Measurements from ENCODE around the gene CRACR2B.

Gene CRACR2B

DNA sequence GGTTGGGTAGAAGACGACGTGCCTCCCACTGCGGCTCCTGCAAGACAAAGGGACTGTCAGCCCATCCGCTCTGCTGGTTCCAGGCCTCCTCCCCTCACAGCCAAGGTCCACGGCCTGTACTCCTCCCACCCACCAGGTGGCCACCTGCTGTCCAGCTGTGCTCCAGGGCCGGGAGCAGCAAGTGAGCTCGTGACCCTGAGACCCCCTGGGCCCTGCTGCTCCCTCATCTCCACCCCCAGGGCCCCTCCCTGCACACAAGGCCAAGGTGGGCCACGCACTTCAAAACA, 42.4 kb downstream of the CRACR2B start:
- DNase-seq = no peak

DNA sequence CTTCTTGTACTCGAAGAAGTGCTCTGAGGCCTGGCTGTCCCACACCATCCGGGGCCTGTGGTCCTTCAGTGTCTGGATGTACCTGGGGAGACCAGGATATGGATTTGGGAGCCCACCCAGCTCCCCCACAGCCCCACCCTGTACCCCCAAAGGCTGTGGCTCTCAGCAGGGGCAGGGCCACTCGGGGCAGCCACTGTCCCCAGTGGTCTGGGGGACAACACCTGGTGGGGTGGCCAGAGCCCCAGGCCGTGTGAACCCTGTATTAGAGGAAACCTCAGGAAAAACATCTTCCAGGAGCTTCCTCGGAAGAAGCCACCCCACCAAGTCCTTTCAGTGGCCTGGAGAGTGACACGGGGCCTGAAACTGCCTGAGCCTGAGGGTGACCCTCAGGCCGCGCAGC, 42.7 kb downstream of the CRACR2B start:
- DNase-seq = no peak

DNA sequence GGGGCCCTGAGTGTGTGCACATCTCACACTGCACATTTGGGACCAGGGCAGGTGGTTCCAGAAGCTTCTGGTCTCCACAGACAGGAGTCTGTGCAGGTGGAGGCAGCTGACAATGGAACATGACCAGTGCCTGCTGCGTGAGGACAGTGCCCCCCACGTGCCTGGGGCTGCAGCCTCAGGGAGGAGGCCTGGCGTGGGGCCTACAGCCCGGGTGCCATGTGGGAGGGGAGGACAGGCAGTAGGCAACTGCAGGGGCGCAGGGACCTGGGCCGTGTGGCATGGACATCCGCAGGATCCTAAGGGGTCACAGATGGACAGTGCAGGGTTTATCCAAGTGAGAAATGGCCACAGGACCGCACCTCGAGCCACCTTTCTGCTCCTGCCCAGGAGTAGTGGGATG, 43.8 kb downstream of the CRACR2B start:
- DNase-seq = no peak

DNA sequence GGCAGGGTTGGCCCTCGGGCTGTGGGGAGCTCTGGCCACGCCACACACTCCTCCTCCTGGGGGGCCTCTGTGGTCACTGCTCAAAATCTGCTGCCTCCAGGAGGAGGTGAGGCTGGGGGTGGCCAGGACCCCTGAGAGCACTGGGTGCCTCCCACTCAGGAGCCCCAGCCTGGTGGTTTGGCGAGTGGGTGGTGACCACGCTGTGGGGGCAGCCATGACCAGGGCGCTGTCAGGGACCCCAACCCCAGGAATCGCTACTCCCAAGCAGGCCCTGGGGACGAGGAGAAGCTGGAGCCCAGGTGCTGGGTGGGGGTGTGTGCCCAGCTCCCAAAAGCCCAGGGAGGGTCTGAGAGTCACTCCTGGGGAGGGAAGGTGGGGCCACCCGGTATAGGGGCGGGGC, 45.1 kb downstream of the CRACR2B start:
- DNase-seq = no peak

GRCh38 chr11:873706-874105, 46.0 kb downstream of the CRACR2B start:
- no peak for DNase-seq

GRCh38 chr11:875203-875602, 47.5 kb downstream of the CRACR2B start:
- no peak for DNase-seq

DNA sequence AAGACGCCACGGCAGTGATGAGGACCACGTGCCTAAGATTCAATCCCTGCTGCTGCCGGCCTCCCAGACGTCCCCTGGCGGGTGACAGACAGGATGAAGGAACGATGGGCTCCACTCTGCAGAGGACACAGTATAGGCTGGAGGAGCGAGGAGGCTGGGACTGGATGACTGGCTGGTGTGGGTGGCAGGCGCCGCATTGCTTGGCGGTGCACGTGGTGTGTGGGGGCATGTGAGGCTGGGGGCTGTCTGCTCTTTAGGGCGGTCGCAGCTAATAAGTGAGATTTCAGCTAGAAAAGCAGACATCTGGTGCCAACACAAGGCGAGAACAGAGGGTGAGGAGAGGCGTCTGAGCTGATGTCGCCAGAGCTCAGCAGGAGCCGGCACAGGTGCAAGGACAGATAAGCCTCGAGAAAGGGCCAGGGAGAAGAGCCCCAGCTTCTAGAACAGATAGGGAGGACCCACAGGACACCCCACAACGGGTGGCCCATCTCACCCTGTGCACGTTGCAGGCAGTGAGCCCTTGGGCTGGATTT, 48.1 kb downstream of the CRACR2B start:
- no peak for DNase-seq

GRCh38 chr11:876545-876944, 48.8 kb downstream of the CRACR2B start:
- no peak for DNase-seq

- peak in 1 of 2 donors; percentile 14 for DNase-seq
Observed at GRCh38 chr11:877565-877964, 49.8 kb downstream of the CRACR2B start.

DNA sequence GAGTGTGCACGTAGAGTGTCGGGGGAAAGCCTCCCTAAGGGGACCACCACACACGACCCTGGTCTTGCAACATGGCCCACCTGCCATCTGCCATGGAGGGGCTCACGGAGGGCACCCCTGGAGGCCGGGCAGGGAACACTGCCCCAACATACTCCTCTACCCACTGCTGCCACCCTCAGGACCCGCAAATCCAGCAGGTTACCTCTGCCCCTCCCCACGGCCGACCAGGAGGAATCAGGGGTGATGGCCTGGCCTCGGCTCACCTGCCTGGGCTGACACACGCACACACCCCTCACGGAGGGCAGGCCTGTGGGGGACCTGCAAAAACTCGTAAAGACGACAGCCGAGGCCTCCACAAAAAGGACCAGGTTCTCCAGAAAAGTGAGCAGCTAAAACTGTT, 52.7 kb downstream of the CRACR2B start:
- no peak for DNase-seq
